CD14-positive monocyte (primary cell): ENCODE data around the gene MICOS13. TPM values are rescaled to one million over a fixed set of nuclear protein-coding genes. Genes with fewer than 3 reads are reported as not detected.
A peak's percentile ranks its signal among the peaks of the same experiment; 100 is the strongest.

ENCODE experiments used
- DNase-seq, 3 donors: peaks; one replicate each; pipeline ENCODE4 v3.0.0-alpha.2; 2011 to 2022
- H2AFZ ChIP-seq: 2 replicates; pipeline ENCODE4 v1.6.0; 2012; ENCODE audit warnings: mild to moderate bottlenecking, low read depth, low read length, inconsistent platforms; ENCODE audit not compliant: insufficient read depth, poor library complexity, severe bottlenecking
- H3K27ac ChIP-seq, 2 donors: 1 replicate in 1 of 2; 2 replicates in 1 of 2; pipeline ENCODE4 v1.5.1; 2012 to 2013; ENCODE audit warnings: low read length in 2 of 2, control low read depth in 1 of 2, inconsistent platforms in 1 of 2, low read depth in 1 of 2, mild to moderate bottlenecking in 1 of 2
- H3K27me3 ChIP-seq, 2 donors: one replicate each; pipeline versions ENCODE4 v1.6.0 to v1.6.1; 2011 to 2013; ENCODE audit warnings: low read length in 2 of 2; ENCODE audit not compliant: control insufficient read depth in 2 of 2, insufficient read depth in 2 of 2
- H3K36me3 ChIP-seq, 2 donors: replicated peaks in 1 of 2; 1 replicate in 1 of 2; 2 replicates in 1 of 2; pipeline versions ENCODE4 v1.5.1 to v1.6.1; 2012 to 2013; ENCODE audit warnings: low read length in 2 of 2, control low read depth in 1 of 2, inconsistent platforms in 1 of 2, mild to moderate bottlenecking in 1 of 2; ENCODE audit not compliant: insufficient read depth in 2 of 2, control insufficient read depth in 1 of 2
- H3K4me1 ChIP-seq, 2 donors: 1 replicate in 1 of 2; 2 replicates in 1 of 2; pipeline versions ENCODE4 v1.5.1 to v1.6.1; 2012 to 2013; ENCODE audit warnings: low read length in 2 of 2, control low read depth in 1 of 2, inconsistent platforms in 1 of 2, mild to moderate bottlenecking in 1 of 2, moderate library complexity in 1 of 2; ENCODE audit not compliant: insufficient read depth in 2 of 2, control insufficient read depth in 1 of 2
- H3K4me2 ChIP-seq: replicated peaks from 2 replicates; pipeline ENCODE3; 2012; ENCODE audit warnings: low read length, moderate library complexity, mild to moderate bottlenecking; ENCODE audit not compliant: poor library complexity, severe bottlenecking; ENCODE audit errors: extremely low read depth
- H3K4me3 ChIP-seq, 3 experiments: fragments of 200-600 bp in 1 of 3; sonication (generic) in 1 of 3; replicated peaks in 1 of 3; 1 replicate in 2 of 3; 2 replicates in 1 of 3; pipeline ENCODE4 v1.5.1; 2011 to 2013; ENCODE audit warnings: low read length in 3 of 3, mild to moderate bottlenecking in 3 of 3, control low read depth in 2 of 3, low read depth in 2 of 3, inconsistent platforms in 1 of 3, moderate library complexity in 1 of 3
- H3K79me2 ChIP-seq: 2 replicates; pipeline ENCODE4 v1.6.0; 2012; ENCODE audit warnings: mild to moderate bottlenecking, control low read depth, inconsistent platforms, low read length, moderate library complexity; ENCODE audit not compliant: insufficient read depth
- H3K9ac ChIP-seq: 2 replicates; pipeline ENCODE4 v1.6.0; 2017; ENCODE audit warnings: low read length, mild to moderate bottlenecking; ENCODE audit not compliant: insufficient read depth, poor library complexity, severe bottlenecking
- H3K9me3 ChIP-seq, 2 donors: replicated peaks in 1 of 2; 1 replicate in 1 of 2; 2 replicates in 1 of 2; pipeline versions ENCODE4 v1.5.1 to v1.6.1; 2012 to 2013; ENCODE audit warnings: low read length in 2 of 2, control low read depth in 1 of 2; ENCODE audit not compliant: control insufficient read depth in 1 of 2, insufficient read depth in 1 of 2
- H4K20me1 ChIP-seq: 2 replicates; pipeline ENCODE4 v1.6.0; 2012; ENCODE audit warnings: mild to moderate bottlenecking, low read length, control low read depth, moderate library complexity; ENCODE audit not compliant: insufficient read depth
- H3K27ac Mint-ChIP-seq, 7 donors: one replicate each; pipeline ENCODE4 v1.8.0; 2020; ENCODE audit warnings: mild to moderate bottlenecking in 7 of 7, mixed read lengths in 7 of 7, moderate library complexity in 6 of 7, inconsistent platforms in 2 of 7
- H3K27me3 Mint-ChIP-seq, 3 donors: one replicate each; pipeline ENCODE4 v1.8.0; 2021 to 2022; ENCODE audit warnings: low read depth in 3 of 3, mild to moderate bottlenecking in 3 of 3, mixed read lengths in 3 of 3, moderate library complexity in 3 of 3, inconsistent platforms in 1 of 3
- H3K36me3 Mint-ChIP-seq, 2 donors: one replicate each; pipeline ENCODE4 v1.8.0; 2020; ENCODE audit warnings: mixed read lengths in 2 of 2, inconsistent platforms in 1 of 2, mild to moderate bottlenecking in 1 of 2
- H3K4me1 Mint-ChIP-seq: one replicate; pipeline ENCODE4 v1.8.0; 2020; ENCODE audit warnings: mild to moderate bottlenecking, mixed read lengths
- H3K4me3 Mint-ChIP-seq, 2 donors: one replicate each; pipeline ENCODE4 v1.8.0; 2020; ENCODE audit warnings: mild to moderate bottlenecking in 2 of 2, mixed read lengths in 2 of 2, moderate library complexity in 1 of 2
- H3K9me3 Mint-ChIP-seq, 7 donors: one replicate each; pipeline ENCODE4 v1.8.0; 2020 to 2022; ENCODE audit warnings: mixed read lengths in 7 of 7, mild to moderate bottlenecking in 6 of 7, moderate library complexity in 6 of 7, inconsistent platforms in 2 of 7
- CTCF ChIP-seq: fragments of 200-600 bp; IDR thresholded peaks from one replicate; pipeline ENCODE4 v1.8.0; 2022; ENCODE audit warnings: antibody characterized with exemption, mild to moderate bottlenecking
- WGBS: methylation state at CpG from one replicate; pipeline ENCODE4 v1.1.5; 2013; ENCODE audit warnings: missing lambda C conversion rate; ENCODE audit not compliant: insufficient coverage; 5-methylcytosine and 5-hydroxymethylcytosine counted together
- intact Hi-C, 2 donors: fragments of 100-400 bp; cut with micrococcal nuclease; formaldehyde crosslinking; loops; one replicate each; pipeline versions ENCODE4 v1.15.0 to v1.15.1; 2023
- polyA plus RNA-seq, 3 donors: library from polyadenylated mRNA; depleted of rRNA in 1 of 3; unstranded in 2 of 3; stranded (reverse) in 1 of 3; fragments of 300-500 nt in 2 of 3; fragments of >200 nt in 1 of 3; fragmentation: Illumina TruSeq in 2 of 3; gene quantifications; 1 replicate in 2 of 3; 2 replicates in 1 of 3; pipeline ENCODE4 v1.2.3, GENCODE V29; 2012 to 2021

Gene MICOS13
- polyA plus RNA-seq, 3 donors: 22.5 to 82.7 (median 78.6) TPM

GRCh38 chr19:5717215-5717935 lies 37.1 kb upstream of the MICOS13 start:
- Histone ChIP-seq H3K9ac (no peak overlapping the region), H3K27ac (peak overlapping the region in 1 of 2 donors; percentile 91), H3K36me3 (peaks cover 20 to 21% of the 10 kb centered on the region in 2 donors), H3K9me3 (no peaks in the 10 kb centered on the region), H3K27me3 (no peaks in the 10 kb centered on the region), H3K4me2 (no peak overlapping the region), H4K20me1 (peaks cover 29% of the 10 kb centered on the region), H3K4me1 (peaks cover 20 to 29% of the 10 kb centered on the region in 2 donors), H3K79me2 (peaks cover 49% of the 10 kb centered on the region), H2AFZ (no peak overlapping the region), H3K4me3 (no peak overlapping the region)
- intact Hi-C loops: no loop called here
- no peak for DNase-seq
- H3K4me3 Mint-ChIP-seq: no peak overlapping the region
- no peak for TF ChIP-seq CTCF
- H3K27ac Mint-ChIP-seq: peak overlapping the region in 4 of 7 donors; percentile 1 to 95 (median 72)
- peaks cover 0 to 3% (median 2%) of the 10 kb centered on the region in 3 donors for H3K27me3 Mint-ChIP-seq
- WGBS: 81% methylated on average over 4 of the region's 8 CpGs
- peaks cover 20 to 35% of the 10 kb centered on the region in 2 donors for H3K36me3 Mint-ChIP-seq
- peaks cover 0 to 3% (median 0%) of the 10 kb centered on the region in 7 donors for H3K9me3 Mint-ChIP-seq
- peaks cover 26% of the 10 kb centered on the region for H3K4me1 Mint-ChIP-seq

GRCh38 chr19:5714816-5715215 lies 34.5 kb upstream of the MICOS13 start:
- peaks cover 0 to 3% (median 2%) of the 10 kb centered on the region in 3 donors for H3K27me3 Mint-ChIP-seq
- Histone ChIP-seq H3K79me2 (peaks cover 49% of the 10 kb centered on the region), H4K20me1 (peaks cover 29% of the 10 kb centered on the region), H3K4me3 (no peak overlapping the region), H3K9me3 (no peaks in the 10 kb centered on the region), H3K4me2 (no peak overlapping the region), H3K27ac (no peak overlapping the region), H3K9ac (no peak overlapping the region), H3K27me3 (no peaks in the 10 kb centered on the region), H2AFZ (no peak overlapping the region), H3K4me1 (peaks cover 15 to 20% of the 10 kb centered on the region in 2 donors), H3K36me3 (peaks cover 42 to 46% of the 10 kb centered on the region in 2 donors)
- 100% methylated on average over 2 of the region's 10 CpGs for WGBS
- no peak for DNase-seq
- TF ChIP-seq CTCF: no peak
- peak overlapping the region in 1 of 7 donors; percentile 32 for H3K27ac Mint-ChIP-seq
- H3K4me1 Mint-ChIP-seq: peaks cover 20% of the 10 kb centered on the region
- peaks cover 38 to 60% of the 10 kb centered on the region in 2 donors for H3K36me3 Mint-ChIP-seq
- H3K4me3 Mint-ChIP-seq: no peak overlapping the region
- intact Hi-C loops: no loop called here
- H3K9me3 Mint-ChIP-seq: peaks cover 0 to 3% (median 0%) of the 10 kb centered on the region in 7 donors
